EL (cell line): ENCODE results near the gene RAB26.

ENCODE experiments used
- DNase-seq: peaks from one replicate; pipeline ENCODE4 v3.0.0-alpha.2; 2016

Gene RAB26

GRCh38 chr16:2145843-2146242 is 2.6 kb upstream of the RAB26 start:
- no peak for DNase-seq

GRCh38 chr16:2147378-2147777 is 1.0 kb upstream of the RAB26 start:
- DNase-seq, result no peak

DNA sequence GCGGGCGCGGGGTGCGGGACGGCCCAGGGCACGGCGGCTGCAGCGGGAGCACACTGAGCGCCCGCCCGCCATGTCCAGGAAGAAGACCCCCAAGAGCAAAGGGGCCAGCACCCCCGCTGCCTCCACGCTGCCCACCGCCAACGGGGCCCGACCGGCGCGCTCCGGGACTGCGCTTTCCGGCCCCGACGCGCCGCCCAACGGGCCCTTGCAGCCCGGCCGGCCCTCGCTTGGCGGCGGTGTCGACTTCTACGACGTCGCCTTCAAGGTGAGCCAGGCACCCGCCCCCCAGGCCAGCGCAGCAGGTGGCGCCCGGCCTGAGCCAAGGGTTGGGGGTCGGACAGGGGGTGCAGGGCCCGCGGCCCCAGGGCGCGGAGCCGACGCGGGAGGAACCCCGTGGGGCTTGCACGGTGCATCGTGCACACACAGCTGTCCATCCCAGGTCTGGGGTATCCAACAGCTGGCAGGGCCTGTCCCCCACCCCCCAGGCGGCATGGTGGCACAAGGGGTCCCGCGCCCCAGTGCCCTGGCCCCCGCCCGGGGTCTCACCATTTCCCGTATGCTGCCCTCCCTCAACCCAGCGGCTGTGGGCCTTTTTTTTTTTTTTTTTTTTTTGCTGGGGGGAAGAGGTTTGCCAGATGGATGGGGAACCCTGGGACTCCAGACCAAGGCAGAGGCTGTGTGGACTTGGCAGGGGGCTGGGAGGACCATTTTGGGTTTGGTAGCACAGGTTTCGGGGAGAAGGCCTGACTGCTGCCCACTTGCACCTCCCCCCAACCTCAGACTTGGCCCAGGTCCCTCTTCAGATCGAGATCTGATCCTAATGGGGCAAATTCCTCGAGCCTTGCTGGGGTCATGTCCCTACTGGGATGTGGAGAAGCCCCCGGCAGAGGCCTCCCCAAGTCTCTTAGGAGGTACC is 547 bp downstream of the RAB26 start:
- peak; percentile 52 for DNase-seq

DNA sequence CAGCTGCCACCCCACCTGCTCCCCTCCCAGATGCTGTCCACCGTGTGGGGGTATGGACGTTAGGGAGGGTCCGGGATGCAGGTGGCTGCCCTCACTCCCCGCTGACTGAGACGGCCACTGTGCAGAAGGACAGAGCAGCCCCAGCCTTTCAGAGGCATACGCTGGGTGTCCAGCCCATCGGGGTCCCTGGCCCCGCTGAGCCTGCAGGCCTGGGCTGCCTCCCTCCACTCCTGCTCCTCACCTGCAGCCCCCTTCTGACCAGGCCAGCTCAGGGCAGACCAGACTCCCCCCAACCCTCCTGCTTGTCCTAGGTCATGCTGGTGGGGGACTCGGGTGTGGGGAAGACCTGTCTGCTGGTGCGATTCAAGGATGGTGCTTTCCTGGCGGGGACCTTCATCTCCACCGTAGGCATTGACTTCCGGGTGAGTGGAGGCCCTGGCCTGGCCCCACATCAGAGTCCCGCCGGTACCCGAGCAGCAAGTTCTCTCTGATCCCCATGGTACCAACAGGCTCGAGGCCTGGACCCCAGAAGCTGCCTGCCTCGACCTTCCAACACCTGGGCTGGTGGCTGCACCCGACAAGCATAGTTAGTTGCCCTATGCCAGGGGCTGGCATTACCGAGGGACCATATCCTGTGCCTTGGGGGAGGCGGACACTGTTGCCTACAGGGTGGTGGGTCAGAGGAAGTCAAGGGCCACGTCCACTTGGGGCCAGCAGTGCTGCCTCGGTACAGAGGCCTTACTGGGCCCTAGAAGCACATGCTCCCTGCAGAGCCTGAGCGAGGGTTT is 1.4 kb downstream of the RAB26 start:
- DNase-seq, result peak; percentile 42

- DNase-seq, result peak; percentile 52
Observed at GRCh38 chr16:2150418-2151187, 2.2 kb downstream of the RAB26 start.

DNA sequence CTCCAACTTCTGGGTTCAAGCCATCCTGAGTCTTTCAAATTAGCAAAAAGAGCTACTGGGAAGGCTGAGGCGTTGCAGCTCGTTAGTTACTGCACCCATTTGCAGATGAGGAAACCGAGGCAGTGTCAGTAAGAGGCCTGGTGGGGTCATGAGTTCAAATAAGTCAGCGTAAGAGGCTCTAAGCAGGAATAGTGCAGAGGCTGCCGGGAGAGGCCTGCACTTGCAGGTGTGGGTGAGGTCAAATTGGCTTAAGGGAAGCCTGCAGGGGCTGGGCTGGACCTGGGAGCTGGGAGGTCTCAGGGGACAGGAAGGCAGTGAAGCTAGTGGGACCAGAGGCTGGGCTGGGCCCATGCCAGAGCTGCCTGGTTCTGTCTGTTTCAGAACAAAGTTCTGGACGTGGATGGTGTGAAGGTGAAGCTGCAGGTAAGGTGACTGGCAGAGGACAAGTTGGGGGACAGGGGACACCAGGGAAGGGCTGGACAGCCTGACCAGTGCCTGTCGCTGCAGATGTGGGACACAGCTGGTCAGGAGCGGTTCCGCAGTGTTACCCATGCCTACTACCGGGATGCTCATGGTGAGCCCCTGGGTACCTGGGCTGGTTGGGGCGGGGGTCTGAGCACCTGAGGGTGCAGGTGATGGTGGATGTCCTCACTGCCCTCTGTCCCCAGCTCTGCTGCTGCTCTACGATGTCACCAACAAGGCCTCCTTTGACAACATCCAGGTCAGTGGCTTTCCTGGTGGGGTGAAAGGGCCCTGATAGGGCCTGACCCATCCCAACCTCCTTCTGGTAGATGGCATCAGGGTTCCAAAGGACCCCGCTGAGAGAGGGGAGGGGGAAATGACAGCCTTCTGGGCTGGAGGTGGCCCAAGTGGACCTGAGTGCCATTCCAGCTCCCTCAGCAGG is 3.0 kb downstream of the RAB26 start:
- DNase-seq, result peak; percentile 36

DNA sequence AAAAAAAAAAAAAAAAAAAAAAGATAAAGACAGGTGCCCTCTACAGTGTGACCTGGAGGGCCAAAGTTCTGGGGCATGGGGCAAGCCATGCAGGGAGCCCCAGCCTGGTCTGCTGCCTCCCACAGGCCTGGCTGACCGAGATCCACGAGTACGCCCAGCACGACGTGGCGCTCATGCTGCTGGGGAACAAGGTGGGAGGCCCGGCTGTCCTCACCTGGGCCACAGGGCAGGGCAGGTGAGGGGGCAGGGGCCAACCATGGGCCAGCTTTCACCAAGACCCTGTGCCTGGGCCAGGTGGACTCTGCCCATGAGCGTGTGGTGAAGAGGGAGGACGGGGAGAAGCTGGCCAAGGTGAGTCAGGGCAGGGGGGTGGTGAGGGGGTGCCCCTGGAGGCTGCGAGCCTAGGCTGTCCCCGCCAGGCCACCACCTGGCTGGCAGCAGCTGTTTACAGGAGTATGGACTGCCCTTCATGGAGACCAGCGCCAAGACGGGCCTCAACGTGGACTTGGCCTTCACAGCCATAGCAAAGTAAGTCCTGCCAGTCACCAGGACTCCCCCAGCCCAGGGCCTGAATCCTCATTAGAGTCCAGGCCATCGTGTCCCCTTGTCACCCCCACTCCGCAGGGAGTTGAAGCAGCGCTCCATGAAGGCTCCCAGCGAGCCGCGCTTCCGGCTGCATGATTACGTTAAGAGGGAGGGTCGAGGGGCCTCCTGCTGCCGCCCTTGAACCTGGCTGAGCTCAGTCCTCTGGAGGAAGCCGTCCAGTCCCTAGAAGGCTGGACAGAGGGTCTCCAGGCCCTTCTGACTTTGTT is 4.5 kb downstream of the RAB26 start:
- DNase-seq, result peak; percentile 43

GRCh38 chr16:2154533-2155090 is 6.2 kb downstream of the RAB26 start:
- DNase-seq, result no peak

DNA sequence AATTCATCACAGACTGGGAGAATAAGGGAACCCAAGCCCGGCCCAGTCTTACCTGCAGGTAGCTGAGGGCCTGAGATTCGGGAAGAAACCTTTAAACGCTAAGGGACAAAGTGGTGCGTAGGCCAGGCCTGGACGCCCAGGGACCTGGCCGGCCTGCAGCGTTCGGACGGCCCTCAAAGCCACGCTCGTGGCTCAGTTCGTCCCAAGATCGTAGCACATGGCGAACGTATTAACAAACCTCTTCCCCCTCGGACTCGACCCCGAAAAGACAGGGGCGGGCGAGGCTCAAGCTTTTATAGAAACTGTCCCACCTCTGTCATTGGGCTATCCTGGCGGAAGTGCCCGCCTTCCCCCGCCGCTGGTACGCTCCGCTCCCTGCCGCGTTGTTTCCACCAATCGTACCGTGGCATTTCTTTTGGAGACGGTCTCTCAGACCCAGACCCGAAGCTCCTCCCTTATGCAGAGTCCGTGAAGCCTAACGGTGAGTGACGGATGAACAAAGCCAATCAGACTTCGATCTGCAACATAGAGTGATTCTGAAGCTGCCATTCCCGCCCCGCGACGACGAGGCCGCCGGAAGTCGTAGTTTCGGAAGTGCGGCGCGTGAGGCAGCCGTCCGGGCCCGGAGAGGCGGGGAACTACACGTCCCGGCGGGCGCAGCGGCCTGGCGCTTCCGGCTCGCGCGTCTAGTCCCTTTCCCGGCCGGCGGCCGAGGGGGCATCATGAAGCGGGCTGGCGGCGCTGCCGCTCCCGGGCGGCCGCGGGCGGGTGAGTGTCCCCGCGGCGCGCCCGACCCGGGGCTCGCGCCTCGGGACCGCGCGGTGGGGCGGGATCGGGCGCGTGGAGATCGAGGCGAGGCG is 6.9 kb downstream of the RAB26 start, which contains the start of gene TRAF7:
Gene TRAF7, plus strand, starts transcription at position 692 of the 860 bp plus-strand sequence. CDS start 8,139 bp downstream, outside the sequence.
- DNase-seq, result peak; percentile 100

DNA sequence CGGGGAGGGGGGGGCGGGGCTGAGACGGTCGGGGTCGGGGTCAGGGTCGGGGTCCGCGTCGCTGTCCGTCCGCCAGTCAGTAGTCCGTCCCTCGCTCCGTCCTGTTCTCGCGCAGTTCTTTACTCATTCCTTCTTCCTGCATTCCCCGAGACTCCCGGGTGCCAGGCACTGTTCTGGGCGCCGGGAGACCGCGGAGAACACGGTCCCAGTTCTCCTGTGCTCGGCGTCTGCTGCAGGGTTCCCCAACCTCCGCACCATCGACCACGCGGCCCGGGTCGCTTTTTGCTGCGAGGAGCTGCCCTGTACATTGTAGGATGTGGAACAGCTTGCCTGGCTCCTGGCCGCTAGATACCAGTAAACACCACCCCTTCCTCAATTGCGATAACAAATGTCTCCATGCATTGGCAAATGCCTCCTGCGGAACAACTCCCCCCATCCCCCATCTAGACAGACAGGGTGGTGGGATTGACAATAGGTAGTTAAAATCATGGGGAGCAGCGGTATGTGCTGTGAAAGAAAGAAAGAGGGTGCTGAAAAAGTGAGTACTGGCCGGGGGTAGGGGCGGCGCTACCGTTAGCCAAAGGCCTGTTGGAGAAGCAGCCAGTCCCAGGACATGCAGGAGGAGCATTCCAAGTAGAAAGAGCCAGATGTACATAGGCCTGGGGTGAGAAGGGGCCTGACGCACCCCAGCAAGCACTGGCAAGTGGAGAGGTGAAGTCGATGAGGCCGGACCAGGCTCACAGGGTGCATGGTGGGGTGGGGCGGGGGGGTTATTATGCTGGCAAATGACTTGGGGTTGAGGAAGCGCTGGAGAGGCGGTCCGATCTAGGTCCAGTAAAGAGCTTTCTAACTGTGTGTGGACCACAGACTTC is 7.8 kb downstream of the RAB26 start:
- peak; percentile 78 for DNase-seq

- no peak for DNase-seq
Observed at GRCh38 chr16:2156849-2157224, 8.4 kb downstream of the RAB26 start.

DNA sequence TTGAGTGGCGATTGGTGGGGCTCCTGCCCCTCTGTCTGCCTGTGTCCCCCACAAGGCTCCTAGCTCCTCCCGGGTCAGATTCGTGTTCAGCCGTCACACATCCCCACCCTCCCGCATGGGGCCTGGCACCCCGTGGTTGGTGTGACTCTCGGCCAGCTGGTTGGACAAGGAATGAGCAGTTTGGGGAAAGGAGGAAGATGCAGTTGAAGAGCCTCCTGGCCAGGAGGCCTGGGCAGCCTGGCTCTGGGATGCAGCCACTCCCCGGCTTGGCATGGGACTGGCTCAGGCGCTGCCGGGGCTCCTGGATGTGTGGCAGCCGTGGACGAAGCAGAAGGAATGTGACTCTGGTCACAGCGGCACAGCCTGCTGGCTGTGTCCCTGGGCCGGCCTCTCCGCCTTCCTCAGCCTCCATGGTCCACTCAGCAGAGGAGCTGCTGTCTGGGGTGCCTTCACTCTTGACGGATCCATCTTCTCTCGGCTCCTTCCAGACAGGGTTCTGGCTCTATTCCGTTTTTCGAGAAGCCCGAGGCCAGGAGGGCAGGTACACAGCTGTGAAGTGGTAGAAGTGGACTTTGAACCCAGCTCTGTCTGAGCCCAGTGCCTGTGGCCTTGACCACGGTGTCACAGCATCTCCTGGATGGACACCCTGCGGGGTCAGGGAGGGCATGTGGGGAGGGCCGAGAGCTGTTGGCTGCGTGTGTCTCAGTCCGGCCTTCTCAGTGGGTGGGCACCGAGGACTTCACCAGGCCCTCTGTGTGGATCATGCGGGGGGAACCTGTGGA is 9.2 kb downstream of the RAB26 start:
- DNase-seq, result no peak

- DNase-seq, result no peak
Observed at GRCh38 chr16:2158262-2158638, 9.8 kb downstream of the RAB26 start.

DNA sequence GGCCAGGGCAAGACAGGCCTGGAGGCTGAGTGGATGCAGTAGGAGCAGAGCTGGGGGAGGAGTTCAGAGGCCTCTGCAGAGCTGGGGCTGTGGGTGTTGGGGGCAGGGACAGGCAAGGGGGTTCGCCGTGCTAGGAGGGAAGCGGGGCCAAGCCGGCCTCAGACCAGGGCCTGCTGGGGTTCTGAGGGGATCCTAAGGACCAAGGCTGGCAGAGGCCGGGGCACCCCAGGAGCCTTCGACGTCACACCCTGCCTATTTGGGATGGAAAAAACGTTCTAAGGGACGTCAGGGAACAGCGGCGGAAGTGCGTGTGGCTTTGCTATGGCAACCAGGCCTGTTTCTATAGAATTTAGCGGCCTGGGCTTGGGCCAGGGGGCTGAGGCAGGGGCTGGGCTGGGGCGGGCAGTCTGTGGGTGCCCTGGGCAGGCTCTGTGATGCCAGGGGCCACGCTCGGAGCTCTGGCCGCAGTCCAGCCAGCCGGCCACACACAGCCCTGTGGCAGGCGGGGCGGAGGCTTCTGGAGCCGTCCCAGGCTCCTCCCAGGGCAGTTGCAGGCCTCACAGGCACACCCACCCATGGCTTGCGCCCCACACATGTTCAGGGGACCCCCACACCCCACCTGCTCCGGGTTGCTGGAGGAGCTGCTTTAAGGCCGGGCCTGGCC is 10.9 kb downstream of the RAB26 start:
- no peak for DNase-seq

DNA sequence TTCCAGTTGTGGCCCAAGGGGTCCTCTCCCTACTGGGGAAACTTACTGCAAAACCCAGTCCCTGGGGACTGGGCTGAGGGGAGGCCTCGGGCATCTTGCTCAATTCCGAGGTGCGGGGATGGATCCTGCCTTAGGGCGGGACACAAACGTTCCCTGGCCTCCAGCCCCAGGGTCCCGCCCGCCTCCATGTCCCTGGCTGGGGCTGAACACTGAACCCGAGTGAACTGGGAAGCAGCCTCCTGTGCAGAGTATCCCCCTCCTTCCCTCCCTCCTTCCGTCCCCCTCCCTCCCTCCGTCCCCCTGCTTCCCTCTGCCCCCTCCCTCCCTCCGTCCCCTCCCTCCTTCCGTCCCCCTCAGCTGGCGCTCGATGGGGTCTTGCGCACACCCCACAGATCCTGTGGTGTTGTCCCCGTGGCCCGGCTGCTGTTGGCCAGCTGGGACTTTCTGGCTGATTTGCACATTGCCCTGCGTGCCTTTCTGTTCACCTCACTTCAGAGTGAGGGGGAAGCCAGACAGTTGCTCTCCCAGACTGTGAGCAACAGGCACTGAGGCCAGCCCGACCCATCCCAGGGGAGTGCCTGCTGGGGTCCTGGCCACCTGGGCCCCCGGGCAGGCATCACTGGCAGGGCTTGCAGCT is 12.6 kb downstream of the RAB26 start:
- DNase-seq, result peak; percentile 55

DNA sequence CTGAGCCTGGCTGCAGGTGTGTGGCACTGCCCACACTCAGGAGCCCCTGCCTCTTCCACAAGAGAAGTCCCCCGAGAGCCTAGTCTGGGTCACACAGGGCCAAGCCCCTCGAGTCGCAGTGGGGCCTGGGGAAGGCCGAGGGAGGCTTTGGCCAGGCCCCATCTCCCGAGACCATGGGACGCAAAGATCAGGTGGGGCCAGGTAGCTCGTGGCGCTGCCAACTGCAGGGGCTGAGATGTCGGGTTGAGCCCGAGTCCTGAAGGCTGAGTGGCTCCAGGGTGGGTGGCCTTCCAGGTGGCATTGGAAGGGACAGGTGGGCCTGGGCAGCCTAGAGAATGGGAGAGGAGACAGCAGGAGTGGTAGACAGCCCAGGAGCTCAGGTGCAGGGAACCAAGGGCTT is 13.5 kb downstream of the RAB26 start:
- DNase-seq, result no peak

GRCh38 chr16:2162676-2163118 is 14.3 kb downstream of the RAB26 start:
- DNase-seq, result no peak
